A673 (cell line): ENCODE data around the gene DNAH8.

Experiments used
- CTCF ChIP-seq: fragments of 300-800, 200-600 bp; sonication (generic); conservative IDR thresholded peaks from 2 replicates; pipeline ENCODE4 v1.5.1; 2017; ENCODE audit warnings: low read depth, mild to moderate bottlenecking, antibody characterized with exemption, low read length, moderate library complexity, mixed read lengths
- EZH2 ChIP-seq: fragments of 200-600 bp; sonication (generic); IDR thresholded peaks from 2 replicates; pipeline ENCODE4 v1.6.1; 2017; ENCODE audit warnings: borderline replicate concordance, low read depth, mild to moderate bottlenecking, mixed read lengths, antibody characterized with exemption, low read length; ENCODE audit not compliant: poor library complexity, severe bottlenecking

DNA sequence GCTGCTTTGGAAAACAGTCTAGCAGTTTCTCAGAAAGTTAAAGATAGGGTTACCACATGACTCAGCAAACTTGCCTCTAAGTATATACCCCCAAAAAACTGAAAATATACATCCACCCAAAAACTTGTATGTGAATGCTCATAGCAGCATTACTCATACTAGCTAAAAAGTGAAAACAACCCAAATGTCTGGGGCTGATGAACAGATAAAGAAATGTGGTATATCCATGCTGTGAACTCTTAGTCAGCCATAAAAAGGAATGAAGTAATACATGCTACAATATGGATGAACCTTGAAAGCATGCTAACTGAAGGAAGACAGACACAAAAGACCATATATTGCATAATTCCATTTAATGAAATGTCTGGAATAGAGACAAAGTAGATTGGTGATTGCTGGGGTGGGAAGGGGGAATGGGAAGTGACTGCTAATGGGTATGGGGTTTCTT, 253.6 kb downstream of the DNAH8 start:
- TF ChIP-seq CTCF (no peak), EZH2 (no peak)
